NCI-H2081 (cell line): ENCODE results near the gene NEDD4L.
"Not testable (repeated sequence)": the region's sequence is repeated elsewhere in the genome, so short reads cannot be mapped to it uniquely, and the experiment has no call there.

Experiments used
- DNase-seq, 2 experiments: peaks; one replicate each; lab custom pipeline; 2025; lab: John Stamatoyannopoulos, UW

NEDD4L gene

GRCh38 chr18:58380113-58380512, 336.1 kb downstream of the NEDD4L start:
- not testable (repeated sequence) for DNase-seq

DNA sequence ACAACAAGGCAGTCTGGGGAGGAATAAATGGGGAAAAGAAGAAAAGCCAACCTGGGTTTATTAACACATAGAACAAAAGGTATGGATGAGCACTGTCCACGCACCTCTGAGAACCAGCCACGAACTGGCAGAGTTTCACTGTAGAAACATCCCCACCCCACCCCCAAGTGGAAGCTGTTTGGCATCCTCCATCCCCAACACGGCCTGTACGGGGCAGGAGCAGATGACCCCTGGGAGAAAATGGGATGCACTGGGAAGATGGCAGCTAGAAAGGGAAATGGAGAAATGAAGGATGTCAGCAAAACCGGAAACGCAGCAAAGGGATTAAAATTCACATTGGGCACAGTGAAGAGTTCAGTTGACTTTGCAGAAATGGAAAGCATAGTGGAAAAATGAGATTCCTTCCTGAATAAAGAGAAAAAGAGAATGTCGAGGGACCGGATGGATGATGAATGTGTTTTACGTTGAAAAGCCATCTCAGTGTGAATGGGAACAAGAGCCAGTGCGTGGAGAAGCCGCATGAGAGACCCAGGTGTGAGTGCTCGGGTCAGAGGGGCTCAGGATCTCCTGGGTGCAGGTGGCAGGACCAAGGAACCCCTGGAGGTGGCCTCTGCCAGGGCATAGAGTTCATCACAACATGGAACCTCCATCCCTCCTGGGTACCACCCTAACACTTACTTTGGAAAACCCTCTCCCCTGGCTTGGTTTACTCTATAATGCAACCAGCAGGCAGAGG, 337.8 kb downstream of the NEDD4L start:
- no peak for DNase-seq

GRCh38 chr18:58382446-58382845, 338.4 kb downstream of the NEDD4L start:
- DNase-seq = no peak

DNA sequence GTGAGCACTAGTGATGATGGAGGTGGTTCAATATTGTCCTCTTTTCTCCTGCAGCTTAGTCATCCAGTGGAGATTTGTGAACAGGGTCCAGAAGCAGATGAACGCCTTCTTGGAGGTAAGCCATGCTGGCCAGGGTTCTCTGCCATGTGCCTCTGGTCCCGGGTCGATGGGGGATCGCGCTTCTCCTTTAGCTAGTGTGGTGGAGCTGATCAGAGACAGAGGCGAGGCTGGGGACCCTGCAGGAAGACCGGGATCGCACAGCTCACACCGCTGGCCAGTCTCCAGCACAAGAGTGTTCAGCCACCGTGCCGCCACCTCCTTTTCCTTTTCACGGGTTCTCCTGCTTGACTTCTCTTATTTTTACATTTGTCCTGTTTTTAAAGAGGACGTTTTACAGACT, 341.4 kb downstream of the NEDD4L start:
- no peak for DNase-seq

- DNase-seq = no peak
These were observed 342.8 kb downstream of the NEDD4L start for GRCh38 chr18:58386780-58387179.

GRCh38 chr18:58387716-58388115, 343.7 kb downstream of the NEDD4L start:
- no peak for DNase-seq

GRCh38 chr18:58388736-58389135, 344.7 kb downstream of the NEDD4L start:
- DNase-seq = no peak

GRCh38 chr18:58389745-58390144, 345.7 kb downstream of the NEDD4L start:
- DNase-seq = no peak

DNA sequence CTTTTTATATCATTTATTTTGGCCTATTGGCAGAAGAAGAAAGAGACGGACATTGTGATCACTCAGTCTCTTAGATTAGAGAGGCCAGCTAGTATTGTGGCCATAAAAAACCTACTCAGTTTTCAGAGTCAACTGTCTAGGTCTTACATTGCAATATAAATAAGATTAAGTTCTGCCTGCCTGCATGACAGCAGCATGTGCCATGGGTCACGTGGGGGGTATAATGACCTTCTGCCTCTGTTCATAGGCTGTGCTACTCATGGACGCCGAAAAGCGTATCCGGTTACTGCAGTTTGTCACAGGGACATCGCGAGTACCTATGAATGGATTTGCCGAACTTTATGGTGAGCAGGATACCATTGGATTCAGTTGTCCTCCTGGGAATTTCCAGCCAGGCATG, 346.4 kb downstream of the NEDD4L start:
- DNase-seq = no peak

- DNase-seq = no peak
These were observed 347.3 kb downstream of the NEDD4L start for GRCh38 chr18:58391231-58391825.

GRCh38 chr18:58391932-58392323, 347.9 kb downstream of the NEDD4L start:
- no peak for DNase-seq

- DNase-seq = no peak
These were observed 348.4 kb downstream of the NEDD4L start for GRCh38 chr18:58392324-58393000.

DNA sequence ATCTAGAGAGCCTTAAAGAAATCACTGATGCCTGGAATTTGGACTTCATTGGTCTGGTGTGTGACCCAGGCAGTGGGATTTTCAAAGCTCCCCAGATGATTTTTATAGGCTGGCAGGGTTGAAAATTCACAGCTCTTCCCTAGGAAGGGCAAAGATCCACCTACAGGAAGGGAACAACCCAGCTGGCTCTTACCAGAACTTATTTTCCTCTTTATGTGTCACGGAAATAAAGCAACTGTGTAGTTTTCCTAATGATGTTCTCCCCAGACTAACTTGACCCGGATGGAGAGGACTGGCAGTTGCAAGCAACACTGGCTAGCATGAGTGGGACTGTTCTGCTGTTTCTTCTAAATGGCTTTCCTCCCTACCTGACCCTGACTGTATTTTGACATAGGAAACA, 349.3 kb downstream of the NEDD4L start:
- DNase-seq = no peak

DNA sequence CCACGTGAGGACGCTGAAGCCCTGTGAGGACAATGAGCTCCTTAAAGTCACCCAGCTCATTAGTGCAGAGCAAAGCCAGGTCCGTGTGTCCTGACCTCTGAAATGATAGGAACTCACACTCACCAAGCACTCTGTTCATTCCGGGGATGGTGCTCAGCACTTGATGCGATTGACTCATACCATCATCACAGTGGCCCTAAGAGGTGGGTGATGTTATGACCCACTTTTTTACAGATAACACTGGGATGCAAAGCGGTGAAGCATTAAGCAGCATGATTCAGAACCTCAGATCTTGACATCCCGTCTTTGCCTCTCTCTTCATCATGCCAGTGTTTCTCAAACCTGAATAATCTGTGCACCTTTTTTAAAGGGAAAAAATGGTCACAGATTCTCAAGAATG, 350.0 kb downstream of the NEDD4L start:
- DNase-seq = no peak

DNA sequence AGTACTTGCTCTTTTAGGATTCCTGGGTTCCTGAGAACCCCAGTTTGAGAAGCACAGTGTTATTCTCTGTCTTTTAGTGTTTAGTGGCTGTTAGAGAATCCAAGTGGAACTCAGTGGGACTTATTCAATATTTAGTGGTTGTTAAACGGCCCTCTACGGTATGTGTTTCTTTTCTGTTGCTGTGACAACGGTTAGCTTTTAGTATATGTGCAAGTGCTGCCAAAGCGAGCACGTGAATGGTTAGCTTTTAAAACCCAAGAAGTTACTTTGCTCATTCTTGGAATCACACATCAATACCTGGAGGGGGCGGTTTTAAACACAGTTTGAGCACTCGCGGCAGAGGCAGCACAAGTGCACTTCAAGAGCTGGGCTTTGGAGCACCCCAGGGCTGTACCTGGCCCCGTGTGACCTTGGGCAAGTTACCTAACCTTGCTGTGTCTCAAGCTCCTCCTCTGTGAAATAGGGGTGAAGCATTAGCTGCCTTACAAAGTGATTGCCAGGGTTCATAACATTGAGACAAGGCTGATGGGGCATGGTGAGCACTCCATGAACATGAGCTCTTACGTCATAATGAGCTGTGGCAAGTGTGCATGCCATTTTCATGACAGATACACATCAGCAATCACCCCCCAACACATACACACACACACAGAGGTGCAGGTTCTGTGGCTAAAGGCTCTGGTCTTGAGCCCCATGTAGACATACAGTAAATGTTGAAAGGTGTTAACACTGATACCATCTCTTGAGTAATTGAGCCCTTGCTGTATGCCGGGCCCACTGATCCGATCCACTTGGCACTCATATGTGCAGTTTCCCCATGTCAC, 350.8 kb downstream of the NEDD4L start:
- DNase-seq = no peak

DNA sequence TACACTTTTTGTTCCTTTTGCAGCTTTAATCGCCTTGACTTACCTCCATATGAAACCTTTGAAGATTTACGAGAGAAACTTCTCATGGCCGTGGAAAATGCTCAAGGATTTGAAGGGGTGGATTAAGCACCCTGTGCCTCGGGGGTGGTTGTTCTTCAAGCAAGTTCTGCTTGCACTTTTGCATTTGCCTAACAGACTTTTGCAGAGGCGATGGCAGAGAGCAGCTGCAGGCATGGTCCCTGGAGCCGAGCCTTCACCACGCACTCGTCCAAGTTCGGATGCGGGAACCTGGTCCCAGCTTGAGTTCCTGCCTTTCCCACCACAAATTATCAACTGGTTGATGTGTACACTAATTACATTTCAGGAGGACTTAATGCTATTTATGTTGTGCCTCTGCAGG, 352.1 kb downstream of the NEDD4L start:
- no peak for DNase-seq

DNA sequence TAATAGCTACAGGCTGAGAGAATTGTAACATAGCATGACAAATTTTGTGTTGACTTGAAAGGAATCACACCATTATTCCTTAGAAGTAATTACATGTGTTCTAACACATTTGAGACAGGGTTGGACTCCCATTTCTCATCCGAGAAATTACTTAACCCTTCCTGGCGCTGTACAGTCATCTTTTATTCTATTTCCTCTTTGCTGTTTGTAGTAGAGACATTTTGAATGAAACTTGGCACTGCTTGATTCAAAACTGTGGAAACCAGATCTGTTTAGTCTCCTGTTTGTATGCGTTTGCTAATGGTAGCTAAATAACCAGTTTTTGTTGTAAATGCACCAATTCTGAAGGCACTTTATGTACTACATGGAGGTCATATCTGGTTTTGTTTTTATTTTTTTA, 352.9 kb downstream of the NEDD4L start:
- DNase-seq = peak in 1 of 2 experiments; percentile 41

DNA sequence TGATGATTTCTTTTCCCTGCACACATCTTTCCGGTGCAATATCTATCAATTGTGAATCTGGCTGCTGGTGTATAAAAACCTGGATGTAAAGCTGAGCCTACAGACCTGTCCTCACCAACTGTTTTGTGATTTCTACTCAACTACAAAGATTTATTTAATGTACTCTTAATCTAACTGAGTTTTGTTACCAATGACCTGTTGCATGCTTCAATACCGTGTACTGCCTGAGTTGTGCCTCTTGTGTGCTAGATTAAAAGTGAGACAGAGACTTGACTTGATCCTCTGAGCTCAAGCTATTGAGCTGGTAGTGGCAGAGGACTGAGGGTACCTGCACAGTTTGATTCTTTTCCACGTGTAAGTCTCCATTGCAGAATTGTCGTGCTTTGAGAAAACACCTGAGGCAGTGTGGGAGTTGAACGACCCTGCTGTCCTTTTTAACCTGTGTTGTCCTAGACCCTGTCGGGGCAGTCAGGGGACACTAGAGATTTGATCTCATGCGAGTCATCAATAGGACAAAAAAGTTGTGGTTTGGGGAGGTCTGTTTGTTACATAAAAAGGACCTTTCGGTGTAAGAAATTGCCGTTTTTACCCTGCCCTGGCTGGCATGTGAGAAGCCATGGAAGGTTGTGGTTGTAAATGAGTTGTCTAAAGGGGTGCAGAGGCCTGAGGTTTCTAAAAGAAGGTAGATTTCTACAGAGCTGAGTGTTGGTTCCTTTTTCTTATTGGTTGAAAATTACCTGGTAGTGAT, 353.5 kb downstream of the NEDD4L start:
- no peak for DNase-seq

GRCh38 chr18:58398648-58399398, 354.8 kb downstream of the NEDD4L start:
- DNase-seq = no peak

- no peak for DNase-seq
These were observed 356.4 kb downstream of the NEDD4L start for GRCh38 chr18:58400331-58400870.

DNA sequence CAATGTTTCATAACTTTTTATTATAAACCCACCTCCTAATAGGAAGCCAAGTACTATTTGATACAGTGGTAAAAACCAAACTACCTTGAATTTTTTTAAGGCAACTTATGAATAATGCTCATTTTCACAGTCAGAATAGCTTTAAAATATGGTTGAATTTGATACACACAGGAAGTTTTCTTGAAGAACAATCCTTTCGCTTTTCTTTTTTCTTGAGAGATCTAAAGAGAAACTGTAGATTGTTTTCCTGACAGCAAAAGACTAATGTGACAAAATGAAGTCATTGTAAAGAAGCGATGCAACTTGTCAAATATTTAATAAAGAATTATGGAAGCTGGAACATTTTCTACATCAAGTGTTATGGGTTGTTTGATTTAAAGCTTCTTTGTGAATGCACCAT, 357.2 kb downstream of the NEDD4L start:
- no peak for DNase-seq
